Left kidney (tissue), 2 donors: ENCODE data around the gene PKP3. TPM values are rescaled to one million over a fixed set of nuclear protein-coding genes. Genes with fewer than 3 reads are reported as not detected.
"Not testable (repeated sequence)": the region's sequence is repeated elsewhere in the genome, so short reads cannot be mapped to it uniquely, and the experiment has no call there.

ENCODE experiments used
- DNase-seq: peaks from one replicate; pipeline ENCODE4 v3.0.0-alpha.2; 2013
- polyA plus RNA-seq: library from polyadenylated mRNA; unstranded; fragments of 120-200 nt; gene quantifications from one replicate; pipeline ENCODE4 v1.2.1, GENCODE V29; 2013; ENCODE audit not compliant: insufficient read length

PKP3 gene
- polyA plus RNA-seq, 1 donor: 6.6 TPM

DNA sequence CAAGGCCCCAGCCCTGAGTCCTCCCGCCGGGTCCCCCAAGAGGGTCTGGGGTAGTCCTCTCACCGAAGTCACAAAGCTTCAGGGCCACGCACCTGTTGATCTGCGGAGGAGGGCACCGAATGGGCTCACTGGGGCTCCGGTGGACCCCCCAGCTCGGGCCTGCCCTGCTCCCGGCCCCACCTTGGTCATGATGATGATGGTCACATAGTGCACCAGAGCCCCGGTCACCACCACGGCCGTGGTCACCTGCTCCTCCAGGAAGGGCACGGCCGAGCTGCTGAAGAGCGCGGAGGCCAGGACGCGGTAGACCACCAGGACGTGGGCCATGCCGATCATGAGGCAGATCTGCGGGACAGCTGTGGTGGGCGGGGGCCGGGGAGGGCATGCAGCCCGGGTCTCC, 34.3 kb downstream of the PKP3 start:
- DNase-seq: no peak

DNA sequence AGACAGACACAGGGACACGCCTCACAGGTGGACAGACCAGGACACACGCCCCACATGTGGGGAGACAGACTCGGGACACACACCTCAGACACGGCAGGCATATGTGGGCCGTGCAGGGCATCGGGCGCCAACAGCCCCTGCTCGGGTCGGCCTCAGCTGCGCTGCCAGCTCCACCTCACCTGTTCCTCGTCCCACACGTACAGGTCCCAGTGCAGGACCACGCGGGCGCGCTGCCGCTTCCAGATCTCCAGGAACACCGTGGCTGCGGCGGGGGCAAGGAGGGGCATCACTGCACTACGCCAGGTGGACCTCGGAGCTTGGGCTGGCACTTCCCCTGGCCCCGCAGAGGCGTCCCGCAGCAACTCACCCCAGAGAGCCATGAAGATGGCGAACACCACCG, 35.4 kb downstream of the PKP3 start:
- DNase-seq: no peak

DNA sequence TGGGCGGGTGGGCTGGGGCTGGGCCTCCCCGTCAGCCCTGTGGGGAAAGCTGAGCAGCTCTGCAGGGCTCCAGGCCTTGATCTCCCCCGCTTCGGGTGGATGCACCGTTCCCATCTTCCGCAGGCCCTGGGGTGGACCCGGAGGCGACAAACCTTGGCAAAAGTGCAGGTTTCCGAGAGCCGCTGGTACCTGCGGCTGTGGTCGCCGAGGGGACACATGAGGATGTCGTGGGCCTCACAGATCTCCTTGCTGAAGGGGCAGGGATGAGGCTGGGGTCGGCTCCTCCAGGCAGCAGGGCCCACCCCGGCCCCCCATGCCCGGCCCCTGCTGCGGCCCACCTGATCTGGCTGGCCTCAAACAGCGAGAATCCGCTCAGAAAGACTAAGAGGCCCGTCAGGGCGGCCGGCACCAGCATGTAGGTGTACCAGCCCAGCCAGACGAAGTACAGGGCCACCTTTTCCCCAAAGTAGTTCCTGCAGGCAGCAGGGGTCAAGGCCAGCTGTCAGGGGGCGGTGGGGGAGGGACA, 36.0 kb downstream of the PKP3 start:
- DNase-seq: no peak

DNA sequence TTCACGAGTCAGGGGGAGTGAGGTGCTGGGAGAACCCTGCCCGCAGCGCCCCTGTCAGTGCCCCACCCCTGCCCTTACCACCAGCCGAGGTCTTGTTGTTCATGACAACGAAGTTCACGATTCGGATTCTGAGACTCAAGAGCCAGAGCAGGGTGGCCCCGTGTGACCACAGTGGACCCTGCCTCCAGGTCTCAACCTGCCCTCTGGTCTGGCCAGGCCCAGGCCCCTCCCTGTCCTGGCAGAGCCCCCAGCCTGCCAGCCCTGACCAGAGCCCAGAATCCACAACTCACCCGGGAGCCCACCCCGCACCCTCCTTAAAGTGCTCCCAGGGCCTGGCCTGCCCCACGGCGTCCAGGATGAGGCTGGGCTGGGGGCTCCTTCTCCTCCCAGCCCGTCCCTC, 37.9 kb downstream of the PKP3 start:
- no peak for DNase-seq

DNA sequence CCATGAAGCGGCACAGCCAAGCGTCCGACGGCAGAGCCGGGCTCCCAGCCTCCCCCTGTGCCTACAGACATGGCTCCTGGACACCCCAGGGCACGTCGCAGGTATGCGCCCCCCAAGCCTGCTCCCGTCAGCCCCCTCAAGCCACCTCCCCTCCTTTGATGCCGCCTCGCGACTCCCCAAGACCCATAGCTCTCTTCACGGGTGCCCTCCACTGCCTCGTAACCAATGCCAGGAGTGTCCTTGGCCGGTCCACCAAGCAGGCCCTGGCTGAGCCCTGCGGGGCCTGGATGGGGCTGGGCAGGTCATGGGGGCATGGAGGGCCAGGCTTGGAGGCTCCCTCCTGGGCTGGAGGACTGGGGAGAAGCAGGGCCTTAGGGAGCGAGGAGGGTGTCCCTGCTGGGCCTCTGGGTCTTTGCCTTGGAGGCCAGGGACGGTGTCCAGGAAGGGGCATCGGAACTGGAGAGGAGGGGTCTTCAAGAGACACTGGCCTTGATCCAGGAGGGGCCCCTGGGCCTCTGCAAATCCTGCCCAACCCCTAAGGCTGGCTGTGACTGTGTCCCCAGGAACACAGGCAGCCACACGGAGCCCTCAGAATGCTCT, 38.6 kb downstream of the PKP3 start:
- no peak for DNase-seq

DNA sequence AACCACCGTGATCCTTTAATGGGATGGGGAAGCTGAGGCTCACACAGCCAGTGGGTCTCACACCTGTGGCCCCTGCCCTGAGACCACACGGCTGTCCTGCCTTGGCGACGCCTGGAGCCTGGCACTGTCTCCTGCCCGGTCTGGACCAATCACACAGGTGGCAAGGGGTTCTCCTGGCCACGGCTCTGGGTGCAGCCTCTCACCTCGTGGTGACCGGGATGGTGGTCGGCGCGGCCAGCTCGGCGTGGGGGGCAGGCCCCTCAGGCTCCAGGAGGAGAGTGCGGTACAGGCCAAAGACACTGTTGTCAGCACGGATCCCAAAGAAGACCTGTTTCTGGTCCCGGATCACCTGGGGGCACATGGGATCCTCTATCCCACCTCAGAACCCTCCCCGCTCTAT, 39.1 kb downstream of the PKP3 start:
- no peak for DNase-seq

DNA sequence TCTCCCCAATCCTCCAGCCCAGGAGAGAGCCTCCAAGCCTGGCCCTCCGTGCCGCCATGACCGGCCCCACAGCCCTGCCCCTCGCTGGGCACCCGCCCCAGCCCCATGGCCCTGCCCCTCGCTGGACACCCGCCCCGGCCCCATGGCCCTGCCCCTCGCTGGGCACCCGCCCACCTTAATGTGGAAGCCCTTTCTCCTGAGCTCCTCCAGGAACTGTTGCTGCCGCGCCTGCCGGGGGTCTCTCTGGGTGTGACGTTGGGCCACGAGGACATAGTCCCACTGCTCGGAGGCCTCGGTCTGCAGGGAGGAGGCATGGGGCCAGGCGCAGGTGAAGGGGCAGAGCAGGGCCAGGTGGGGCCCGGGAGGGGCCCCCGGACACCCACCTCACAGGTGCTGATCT, 39.6 kb downstream of the PKP3 start:
- DNase-seq: no peak

DNA sequence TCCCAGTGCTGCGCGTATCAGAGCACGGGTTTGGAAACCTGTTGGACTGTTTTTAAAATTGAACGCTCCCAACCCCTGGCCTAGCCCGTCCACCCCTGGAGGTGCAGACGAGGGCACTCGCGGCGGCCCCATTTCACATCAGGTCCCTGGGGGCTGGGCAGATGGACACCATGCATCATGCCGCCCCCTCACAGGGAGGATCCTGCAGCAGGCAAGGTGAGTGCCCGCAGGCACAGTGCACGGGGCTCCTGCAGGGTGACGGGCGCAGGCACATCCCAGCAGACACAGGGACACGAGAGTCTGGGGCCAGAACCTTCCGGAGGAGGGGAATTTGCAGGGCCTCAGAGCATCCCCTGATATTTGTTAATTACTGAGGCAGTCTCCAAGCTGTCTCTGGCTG, 40.5 kb downstream of the PKP3 start:
- DNase-seq: no peak

DNA sequence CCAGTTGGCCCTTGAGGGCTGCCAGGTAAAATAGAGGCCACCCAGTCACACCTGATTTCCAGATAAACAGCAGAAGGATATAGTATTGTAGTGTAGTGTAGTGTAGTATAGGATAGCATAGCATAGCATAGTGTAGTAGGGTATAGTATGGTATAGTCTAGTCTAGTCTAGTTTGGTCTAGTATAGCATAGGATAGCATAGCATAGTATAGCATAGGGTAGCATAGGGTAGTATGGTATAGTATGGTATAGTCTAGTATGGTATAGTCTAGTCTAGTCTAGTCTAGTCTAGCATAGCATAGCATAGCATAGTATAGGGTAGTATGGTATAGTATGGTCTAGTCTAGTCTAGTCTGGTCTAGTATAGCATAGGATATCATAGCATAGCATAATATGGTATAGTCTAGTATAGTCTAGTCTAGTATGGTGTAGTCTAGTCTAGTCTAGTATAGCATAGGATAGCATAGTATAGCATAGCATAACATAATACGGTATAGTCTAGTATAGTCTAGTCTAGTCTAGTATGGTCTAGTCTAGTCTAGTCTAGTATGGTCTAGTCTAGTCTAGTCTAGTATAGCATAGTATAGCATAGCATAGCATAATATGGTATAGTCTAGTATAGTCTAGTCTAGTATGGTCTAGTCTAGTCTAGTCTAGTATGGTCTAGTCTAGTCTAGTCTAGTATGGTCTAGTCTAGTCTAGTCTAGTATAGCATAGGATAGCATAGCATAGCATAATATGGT, 41.2 kb downstream of the PKP3 start:
- DNase-seq: not testable (repeated sequence)

DNA sequence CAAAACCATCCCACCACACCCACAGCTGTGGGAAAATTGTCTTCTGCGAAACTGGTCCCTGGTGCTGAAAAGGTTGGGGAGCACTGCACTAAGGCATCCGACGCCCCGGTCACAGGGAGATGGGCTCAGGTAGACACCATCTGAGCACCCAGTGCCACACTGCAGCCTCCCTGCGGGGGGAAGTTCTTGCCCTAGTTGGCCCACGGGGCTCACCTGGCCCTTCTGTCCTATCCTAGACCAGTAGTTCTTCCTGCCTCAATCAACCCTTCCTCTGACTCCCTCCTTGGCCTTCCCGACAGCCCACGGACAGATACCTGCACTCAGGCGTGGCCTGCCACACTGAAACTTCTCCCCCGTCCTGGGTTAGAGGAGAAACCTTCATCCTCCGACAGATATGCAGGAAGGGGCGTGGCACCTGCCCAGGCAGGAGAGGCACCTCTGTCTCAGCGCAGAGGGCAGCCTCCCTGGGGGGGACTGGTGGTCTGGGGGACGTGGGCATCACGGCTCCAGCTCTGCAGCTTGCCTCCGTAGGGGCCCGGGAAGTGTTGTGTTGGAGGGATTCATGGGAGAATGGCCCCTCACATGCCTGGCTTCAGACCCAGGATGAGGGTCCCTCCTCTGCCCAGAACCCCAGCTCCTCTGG, 43.3 kb downstream of the PKP3 start:
- DNase-seq: no peak

DNA sequence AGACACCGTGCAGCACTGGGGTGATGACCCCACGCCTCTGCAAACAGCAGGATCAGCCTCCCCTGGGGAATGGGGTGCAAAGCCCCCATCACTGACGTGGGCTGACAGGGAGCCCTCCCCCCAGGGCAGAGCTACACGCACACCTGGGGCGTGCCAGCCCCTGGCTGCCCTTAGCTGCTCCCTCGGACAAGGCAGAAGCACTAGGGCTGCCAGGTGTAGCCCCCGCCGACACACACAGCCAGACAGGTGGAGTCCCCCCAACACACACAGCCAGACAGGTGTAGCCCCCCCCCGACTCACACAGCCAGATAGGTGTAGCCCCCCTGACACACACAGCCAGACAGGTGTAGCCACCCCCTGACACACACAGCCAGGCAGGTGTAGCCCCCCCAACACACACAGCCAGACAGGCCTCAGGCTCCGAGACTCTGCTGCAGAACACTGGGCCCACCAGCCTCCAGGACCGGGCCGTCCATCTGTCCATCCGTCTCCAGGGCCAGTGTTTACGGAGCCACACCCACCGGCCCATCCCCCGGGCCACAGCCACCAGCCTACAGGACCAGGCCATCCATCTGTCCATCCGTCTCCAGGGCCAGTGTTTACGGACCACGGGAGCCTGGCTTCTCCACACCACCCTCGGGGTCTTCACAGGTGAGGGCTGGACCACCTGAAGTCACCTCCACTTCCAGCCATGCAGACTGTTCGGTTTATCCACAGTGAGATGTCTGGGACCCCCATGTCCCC, 44.3 kb downstream of the PKP3 start:
- no peak for DNase-seq

DNA sequence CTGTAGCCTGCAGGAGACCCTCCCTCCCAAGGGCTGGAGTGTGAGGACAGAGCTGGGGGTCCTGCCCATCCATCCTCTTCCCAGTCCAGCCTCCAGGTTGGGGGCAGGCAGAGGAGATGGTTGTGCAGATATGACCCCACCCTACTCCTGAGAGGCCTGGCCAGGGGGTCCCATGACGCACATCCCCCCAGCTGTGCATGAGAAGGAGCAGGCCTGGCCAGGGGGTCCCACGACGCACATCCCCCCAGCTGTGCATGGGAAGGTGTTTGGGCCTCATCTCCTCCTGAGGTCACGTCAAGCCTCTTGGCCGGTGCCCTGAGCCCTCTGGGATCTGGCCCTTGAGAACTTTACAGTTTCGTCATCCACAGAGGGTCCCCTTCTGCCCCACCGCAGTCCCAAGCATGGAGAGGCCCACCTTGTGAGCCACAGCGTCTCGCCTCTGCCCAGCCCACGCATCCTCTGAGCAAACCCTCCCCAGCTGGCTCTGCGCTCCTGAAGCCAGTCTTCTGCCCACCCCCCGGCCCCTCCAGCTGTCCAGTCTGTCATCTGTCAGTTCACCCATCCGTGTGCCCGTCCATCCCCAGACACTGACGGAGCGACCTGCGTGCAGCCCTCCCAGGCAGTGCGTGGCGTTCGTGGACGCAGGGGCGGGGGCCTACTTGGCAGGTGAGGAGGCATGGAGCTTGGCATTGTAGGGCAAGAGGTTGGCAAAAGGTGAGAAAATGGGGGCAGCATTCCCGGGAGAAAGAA, 45.5 kb downstream of the PKP3 start:
- DNase-seq: no peak

DNA sequence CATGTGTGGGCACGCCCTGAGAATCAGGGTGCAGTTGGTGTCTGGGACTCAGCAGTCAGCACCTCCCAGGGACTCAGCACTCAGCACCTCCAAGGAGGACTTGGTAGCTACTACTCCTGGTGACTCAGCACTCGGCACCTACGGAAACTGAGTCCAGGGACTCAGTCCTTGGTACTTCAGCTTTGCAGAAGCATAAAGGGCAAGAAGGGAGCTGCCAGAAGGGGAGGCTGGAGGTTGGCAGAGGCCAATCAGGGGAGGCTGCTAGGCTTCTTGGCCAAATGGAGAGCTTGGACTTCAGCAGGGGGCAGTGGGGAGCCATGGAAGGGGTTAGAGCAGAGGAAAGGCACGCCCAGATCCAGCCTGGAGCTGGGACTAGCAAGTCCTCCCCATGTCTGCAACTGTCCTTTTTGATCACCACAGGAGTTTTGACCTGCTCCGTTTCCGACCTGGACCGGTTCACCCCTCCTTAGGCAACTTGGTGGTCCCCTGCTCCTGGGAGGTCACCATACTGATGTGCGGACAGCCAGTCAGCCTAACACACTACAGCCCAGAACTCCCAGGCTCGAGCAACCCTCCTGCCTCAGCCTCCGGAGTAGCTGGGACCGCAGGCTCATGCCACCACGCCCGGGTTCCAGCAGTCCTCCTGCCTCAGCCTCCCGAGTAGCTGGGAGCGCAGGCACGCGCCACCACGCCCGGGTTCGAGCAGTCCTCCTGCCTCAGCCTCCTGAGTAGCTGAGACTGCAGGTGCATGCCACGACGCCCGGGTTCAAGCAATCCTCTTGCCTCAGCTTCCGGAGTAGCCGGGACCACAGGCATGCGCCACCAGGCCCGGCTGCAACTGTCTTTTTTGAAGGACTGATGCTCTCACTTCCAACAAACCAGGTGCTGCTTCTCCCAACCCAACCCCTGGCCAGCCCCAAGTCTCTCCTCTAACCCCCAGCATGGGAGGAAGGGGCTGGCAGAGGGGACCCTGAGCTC, 46.3 kb downstream of the PKP3 start:
- DNase-seq: no peak

DNA sequence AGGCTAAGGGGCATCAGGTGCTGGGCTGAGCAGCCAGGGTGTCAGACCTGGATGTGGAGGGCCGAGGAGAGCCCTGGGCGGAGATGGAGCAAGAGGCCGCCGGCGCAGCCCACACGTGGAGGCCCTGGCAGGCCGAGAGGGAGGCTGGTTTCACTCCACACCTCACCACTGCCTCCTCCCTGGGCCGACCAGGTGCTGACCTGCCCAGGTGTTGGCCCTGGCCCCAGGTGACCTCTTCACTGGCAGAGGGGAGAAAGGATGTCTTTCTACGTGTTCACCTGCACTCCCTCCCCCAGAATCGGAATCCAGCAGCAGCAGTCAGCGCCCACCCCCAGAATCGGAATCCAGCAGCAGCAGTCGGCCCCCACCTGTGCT, 47.0 kb downstream of the PKP3 start:
- no peak for DNase-seq

DNA sequence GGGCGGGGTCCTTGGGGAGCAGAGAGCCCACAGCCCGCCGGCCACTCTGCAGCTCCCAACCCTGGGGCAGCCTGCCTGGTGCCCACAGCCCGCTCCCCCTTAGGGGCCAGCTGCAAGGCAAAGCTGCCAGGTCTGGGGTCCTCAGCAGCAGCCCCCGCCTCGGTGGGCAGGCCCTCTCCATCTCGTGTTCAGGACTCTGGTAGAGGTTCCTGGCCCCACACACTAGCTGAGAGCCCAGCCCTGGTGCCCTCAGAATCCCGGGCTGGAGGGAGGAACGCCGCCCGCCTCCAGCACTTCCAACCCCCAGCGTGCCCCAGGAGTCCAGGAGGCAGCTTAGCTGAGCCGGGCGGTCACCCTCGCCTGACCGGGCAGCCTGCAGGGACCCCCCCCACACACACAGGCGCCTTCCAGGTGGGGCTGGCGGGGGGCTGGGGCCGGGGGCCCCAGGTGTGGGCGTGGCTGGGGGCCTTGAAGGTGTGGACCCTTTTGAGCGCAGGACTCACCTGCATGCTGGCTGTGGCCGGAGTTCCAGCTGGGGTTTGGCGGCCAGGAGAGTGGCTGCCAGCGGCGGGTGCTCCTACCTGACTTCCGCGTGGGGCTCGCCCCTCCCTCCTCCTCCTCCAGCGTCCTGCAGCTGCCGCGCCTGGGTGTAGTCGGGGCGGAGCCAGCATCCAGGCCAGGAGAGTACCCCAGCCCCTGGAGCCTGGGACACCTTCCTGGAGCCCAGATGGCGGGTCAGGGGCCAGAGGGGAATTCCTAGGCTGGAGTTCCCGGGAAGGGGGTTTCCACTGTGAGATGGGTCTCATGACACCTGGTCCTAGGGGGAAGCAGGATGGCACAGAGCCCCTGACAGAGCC, 47.6 kb downstream of the PKP3 start, which contains the start of gene ANO9:
TSS of gene ANO9 (minus strand) at position 594 of the 857 bp plus-strand sequence. CDS start at position 509, 85 bp downstream.
- no peak for DNase-seq

DNA sequence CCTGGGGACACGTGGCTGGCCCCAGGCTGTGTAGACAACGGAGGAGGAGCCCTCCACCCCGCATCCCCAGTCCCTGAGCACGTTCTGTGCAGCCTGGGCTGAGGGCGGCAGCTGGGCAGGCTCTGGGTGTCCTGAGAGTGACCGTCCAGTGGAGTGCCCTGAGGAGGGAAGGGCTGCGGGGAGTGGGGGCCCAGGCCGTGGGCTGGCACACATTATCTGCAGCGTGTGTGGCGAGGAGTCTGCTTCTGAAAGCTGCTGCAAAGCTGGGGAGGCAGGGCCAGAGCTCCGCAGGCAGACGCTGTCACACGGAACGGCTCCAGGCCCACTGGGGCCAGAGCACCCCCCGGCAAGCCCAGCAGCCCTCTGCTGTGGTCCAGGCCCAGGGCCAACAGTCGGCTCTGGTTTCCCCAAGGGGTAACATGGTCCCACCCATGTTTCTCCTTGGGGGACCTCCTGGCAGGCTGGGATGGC, 48.6 kb downstream of the PKP3 start:
- DNase-seq: no peak

DNA sequence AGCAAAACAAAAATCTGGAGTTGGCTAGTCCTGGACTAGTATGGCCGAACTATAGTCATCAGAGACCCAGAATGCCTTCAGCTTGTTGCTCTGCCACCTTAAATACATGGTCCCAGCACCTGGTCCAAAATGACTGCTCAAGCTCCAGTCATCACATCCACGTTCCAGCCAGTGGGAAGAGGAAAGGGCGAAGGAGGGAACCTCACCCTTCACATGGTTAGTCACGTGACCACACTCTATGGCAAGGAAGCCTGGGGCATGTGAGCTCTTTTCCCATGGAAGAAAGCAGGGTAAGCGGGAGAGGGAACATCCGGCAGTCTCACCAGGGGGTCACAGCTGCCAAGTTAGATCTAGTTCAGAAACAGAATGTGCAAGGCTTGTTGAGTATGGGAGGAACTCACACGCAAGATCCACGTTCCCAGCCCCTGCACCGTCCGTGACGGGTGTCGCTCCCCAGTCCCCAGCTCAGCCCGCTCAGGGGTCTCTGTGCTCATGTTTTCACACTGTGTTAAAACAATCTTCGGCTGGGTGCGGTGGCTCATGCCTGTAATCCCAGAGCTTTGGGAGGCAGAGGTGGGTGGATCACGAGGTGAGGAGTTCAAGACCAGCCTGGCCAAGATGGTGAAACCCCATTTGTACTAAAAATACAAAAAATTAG, 49.7 kb downstream of the PKP3 start:
- no peak for DNase-seq

DNA sequence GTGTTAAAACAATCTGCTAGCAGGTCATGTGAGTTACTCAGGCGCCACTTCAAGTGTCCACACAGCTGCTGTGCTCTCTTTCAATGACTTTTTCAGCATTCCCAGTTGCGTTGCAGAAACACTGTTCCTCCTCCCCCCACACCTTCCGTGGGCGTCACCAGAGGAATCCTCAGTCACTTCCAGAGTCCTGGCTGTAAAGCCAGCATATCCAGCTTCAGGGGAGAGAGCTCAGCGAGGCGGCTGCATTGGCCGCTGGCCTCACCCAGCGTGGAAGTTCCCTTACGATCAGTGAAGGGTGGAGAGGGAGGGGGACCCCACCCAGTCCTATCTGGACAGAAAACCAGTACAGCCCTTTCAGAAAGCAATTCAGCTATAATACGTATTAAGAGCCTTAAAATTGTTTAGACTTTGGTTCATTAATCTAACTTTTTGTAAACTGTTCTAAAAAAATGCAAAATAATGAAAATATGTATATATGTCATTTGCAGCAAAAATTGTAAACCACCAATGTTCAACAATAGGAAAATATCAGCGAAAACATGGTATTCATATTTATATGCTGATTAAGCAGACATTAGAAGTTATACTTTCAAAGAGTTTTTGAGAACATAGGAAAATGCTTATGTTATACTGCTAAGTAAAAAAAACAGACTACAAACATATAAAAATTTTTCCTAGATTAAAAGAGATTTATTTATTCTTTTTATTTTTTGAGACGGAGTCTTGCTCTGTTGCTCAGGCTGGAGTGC, 50.6 kb downstream of the PKP3 start:
- DNase-seq: no peak
